Kasumi-1 (cell line): Measurements from ENCODE around the gene NOL7.
A peak's percentile ranks its signal among the peaks of the same experiment; 100 is the strongest.

ENCODE experiments used
- DNase-seq, 2 experiments: peaks; one replicate each; lab custom pipeline; 2025; lab: John Stamatoyannopoulos, UW

NOL7 gene

GRCh38 chr6:13597073-13597472 lies 18.1 kb upstream of the NOL7 start:
- DNase-seq = no peak

- DNase-seq = no peak
Measured at GRCh38 chr6:13600036-13600435, 15.1 kb upstream of the NOL7 start.

GRCh38 chr6:13604135-13604534 lies 11.0 kb upstream of the NOL7 start:
- DNase-seq = no peak

GRCh38 chr6:13604546-13605416 lies 10.4 kb upstream of the NOL7 start:
- DNase-seq = no peak

GRCh38 chr6:13605634-13606033 lies 9.5 kb upstream of the NOL7 start:
- DNase-seq = no peak

- no peak for DNase-seq
Measured at GRCh38 chr6:13611715-13612114, 3.4 kb upstream of the NOL7 start.

- no peak for DNase-seq
Measured at GRCh38 chr6:13613029-13613594, 2.0 kb upstream of the NOL7 start.

- DNase-seq = peak; percentile 17 to 63
Measured at GRCh38 chr6:13614126-13614925, 809 bp upstream of the NOL7 start.

- DNase-seq = peak; percentile 54 to 69
Measured at GRCh38 chr6:13615792-13616120, 621 bp downstream of the NOL7 start.

- DNase-seq = no peak
Measured at GRCh38 chr6:13617066-13617465, 1.9 kb downstream of the NOL7 start.

GRCh38 chr6:13624871-13625288 lies 9.7 kb downstream of the NOL7 start:
- DNase-seq = peak; percentile 59 to 72

GRCh38 chr6:13629459-13630116 lies 14.5 kb downstream of the NOL7 start:
- DNase-seq = no peak

GRCh38 chr6:13630499-13630898 lies 15.4 kb downstream of the NOL7 start:
- no peak for DNase-seq

GRCh38 chr6:13633343-13633742 lies 18.2 kb downstream of the NOL7 start:
- DNase-seq = no peak

GRCh38 chr6:13635948-13636658 lies 21.0 kb downstream of the NOL7 start:
- peak; percentile 35 to 44 for DNase-seq

GRCh38 chr6:13638014-13638413 lies 22.9 kb downstream of the NOL7 start:
- no peak for DNase-seq

GRCh38 chr6:13638626-13639025 lies 23.5 kb downstream of the NOL7 start:
- DNase-seq = no peak

GRCh38 chr6:13641315-13641714 lies 26.2 kb downstream of the NOL7 start:
- no peak for DNase-seq

- no peak for DNase-seq
Measured at GRCh38 chr6:13643125-13643524, 28.0 kb downstream of the NOL7 start.

GRCh38 chr6:13648850-13649249 lies 33.7 kb downstream of the NOL7 start:
- no peak for DNase-seq

GRCh38 chr6:13649393-13649792 lies 34.3 kb downstream of the NOL7 start:
- no peak for DNase-seq

GRCh38 chr6:13653296-13653695 lies 38.2 kb downstream of the NOL7 start:
- DNase-seq = no peak
